ENCODE data around the gene CACNA1C. TPM values are rescaled to one million over a fixed set of nuclear protein-coding genes. Genes with fewer than 3 reads are reported as not detected.

CACNA1C gene
- total RNA-seq, 1 donor from 2014 or later, result 1.6 TPM

DNA sequence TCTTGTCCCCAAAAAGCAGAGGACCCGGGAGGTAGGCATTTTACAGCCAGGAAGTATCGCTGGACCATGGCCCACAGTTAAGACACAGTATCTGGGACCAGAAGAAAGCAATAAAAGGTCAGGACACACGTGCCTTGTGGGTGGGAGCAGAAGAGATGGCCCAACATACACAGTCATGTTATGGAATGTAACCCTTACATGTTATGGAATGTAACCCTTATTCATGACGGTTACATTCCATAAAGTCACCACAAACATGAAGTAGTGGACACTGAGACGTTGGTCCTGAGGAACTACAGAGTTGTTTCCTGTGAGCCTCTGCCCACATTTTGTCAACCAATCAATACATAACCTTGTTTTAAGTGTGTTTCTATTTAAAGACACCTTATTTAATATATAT is 456.4 kb downstream of the CACNA1C start:
- H3K9me3 Mint-ChIP-seq, result no peaks in the 10 kb centered on the region
- no peak overlapping the region for H3K27ac Mint-ChIP-seq (ENCODE audit: unreplicated experiment)
- no peaks in the 10 kb centered on the region for H3K27me3 Mint-ChIP-seq (ENCODE audit: low read depth)
- no peak overlapping the region for H3K4me3 Mint-ChIP-seq
- H3K4me1 Mint-ChIP-seq, result peaks cover 5% of the 10 kb centered on the region
- DNase-seq (ENCODE audit: low read depth, low spot score), result no peak
- TF ChIP-seq, protein P1, sequence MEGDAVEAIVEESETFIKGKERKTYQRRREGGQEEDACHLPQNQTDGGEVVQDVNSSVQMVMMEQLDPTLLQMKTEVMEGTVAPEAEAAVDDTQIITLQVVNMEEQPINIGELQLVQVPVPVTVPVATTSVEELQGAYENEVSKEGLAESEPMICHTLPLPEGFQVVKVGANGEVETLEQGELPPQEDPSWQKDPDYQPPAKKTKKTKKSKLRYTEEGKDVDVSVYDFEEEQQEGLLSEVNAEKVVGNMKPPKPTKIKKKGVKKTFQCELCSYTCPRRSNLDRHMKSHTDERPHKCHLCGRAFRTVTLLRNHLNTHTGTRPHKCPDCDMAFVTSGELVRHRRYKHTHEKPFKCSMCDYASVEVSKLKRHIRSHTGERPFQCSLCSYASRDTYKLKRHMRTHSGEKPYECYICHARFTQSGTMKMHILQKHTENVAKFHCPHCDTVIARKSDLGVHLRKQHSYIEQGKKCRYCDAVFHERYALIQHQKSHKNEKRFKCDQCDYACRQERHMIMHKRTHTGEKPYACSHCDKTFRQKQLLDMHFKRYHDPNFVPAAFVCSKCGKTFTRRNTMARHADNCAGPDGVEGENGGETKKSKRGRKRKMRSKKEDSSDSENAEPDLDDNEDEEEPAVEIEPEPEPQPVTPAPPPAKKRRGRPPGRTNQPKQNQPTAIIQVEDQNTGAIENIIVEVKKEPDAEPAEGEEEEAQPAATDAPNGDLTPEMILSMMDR (conservative IDR thresholded peaks at IDR 0.05), result no peak
- no peaks in the 10 kb centered on the region for H3K36me3 Mint-ChIP-seq (ENCODE audit: low read depth)

DNA sequence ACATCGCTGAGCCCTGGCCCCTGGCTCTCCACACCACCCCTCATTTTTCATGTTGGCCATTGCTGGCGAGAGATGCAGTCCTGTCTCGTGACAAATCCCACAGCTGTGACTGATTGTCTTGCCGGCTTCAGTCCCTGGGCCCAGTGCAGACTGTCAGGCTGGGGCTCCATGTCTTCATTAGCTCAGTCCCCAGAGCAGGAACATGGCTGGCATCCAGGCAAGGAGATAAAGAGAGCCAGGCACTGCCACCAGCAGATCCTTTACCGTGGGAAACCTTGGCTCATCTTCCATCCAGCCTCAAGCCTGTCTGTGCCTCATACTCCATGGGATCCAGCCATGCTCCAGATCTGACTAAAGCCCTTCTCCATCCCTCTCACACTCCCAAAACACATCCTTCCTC is 457.3 kb downstream of the CACNA1C start:
- Mint-ChIP-seq H3K27me3 (ENCODE audit: low read depth) (no peaks in the 10 kb centered on the region), H3K4me3 (no peak overlapping the region), H3K9me3 (no peaks in the 10 kb centered on the region), H3K36me3 (ENCODE audit: low read depth) (no peaks in the 10 kb centered on the region), H3K27ac (ENCODE audit: unreplicated experiment) (no peak overlapping the region), H3K4me1 (peaks cover 5% of the 10 kb centered on the region)
- TF ChIP-seq, protein P1 (conservative IDR thresholded peaks at IDR 0.05), result no peak
- DNase-seq (ENCODE audit: low read depth, low spot score), result no peak

DNA sequence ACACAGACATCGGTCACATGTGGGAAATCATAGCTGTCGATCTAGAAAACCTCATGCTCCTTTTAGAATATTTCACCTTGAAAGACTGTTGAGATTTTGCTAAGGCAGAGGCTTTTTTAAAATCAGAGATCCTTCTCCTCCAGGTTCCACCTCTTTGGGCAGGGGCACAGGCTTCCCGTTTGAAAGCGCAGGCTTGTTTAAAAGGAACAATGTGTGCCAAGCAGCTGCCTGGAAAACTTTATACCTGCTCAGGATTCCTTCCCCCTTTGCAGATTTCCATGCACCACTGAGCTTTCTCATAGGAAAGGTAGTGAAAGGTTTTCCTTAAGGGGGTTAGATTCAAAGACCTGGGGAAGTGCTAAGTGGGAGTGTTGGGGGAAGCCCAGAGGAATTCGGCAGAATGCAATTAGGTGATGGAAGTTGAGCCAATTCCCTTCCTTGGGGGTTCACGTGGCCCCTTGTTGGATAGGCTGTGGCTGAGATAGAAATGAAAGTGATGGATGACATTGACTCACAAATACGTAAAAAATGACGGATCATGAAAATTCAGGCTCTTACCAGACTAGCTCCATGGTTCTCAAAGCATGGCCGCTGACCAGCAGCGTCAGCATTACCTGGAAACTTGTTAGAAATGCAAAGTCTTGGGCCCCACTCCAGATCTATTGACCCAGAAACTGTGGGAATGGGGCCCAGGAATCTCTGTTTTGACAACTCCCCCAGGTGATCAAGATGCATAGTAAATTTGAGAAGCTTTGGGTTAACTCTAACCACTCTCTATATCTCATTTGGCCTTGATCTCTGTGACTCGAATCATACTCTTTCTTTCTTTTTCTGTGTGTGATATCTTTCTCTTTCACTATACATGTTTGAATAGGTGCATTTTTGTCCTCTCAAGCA is 460.6 kb downstream of the CACNA1C start:
- H3K27me3 Mint-ChIP-seq (ENCODE audit: low read depth), result no peaks in the 10 kb centered on the region
- H3K4me1 Mint-ChIP-seq, result no peaks in the 10 kb centered on the region
- peaks cover 3% of the 10 kb centered on the region for H3K36me3 Mint-ChIP-seq (ENCODE audit: low read depth)
- no peaks in the 10 kb centered on the region for H3K9me3 Mint-ChIP-seq
- TF ChIP-seq, protein P1 (conservative IDR thresholded peaks at IDR 0.05), result no peak
- H3K4me3 Mint-ChIP-seq, result no peak overlapping the region
- no peak overlapping the region for H3K27ac Mint-ChIP-seq (ENCODE audit: unreplicated experiment)
- DNase-seq (ENCODE audit: low read depth, low spot score), result no peak

DNA sequence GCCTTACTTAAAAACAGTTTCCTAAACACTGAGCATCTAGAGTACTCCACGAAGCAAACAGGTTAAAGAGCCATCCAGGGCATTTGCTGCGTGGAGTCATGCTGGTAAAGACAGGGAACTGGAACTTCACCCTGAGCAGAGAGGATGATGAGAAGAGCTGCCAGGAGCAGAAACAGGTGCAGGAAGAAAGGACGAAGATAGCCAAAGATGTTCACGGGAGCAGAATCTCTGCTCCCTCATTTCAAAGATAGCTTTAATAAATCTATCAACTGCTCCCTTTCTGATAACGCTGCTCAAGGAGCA is 461.2 kb downstream of the CACNA1C start:
- H3K9me3 Mint-ChIP-seq, result no peaks in the 10 kb centered on the region
- DNase-seq (ENCODE audit: low read depth, low spot score), result no peak
- H3K27ac Mint-ChIP-seq (ENCODE audit: unreplicated experiment), result no peak overlapping the region
- H3K27me3 Mint-ChIP-seq (ENCODE audit: low read depth), result no peaks in the 10 kb centered on the region
- no peak overlapping the region for H3K4me3 Mint-ChIP-seq
- TF ChIP-seq, protein P1 (conservative IDR thresholded peaks at IDR 0.05), result no peak
- H3K36me3 Mint-ChIP-seq (ENCODE audit: low read depth), result peaks cover 3% of the 10 kb centered on the region
- H3K4me1 Mint-ChIP-seq, result no peaks in the 10 kb centered on the region

DNA sequence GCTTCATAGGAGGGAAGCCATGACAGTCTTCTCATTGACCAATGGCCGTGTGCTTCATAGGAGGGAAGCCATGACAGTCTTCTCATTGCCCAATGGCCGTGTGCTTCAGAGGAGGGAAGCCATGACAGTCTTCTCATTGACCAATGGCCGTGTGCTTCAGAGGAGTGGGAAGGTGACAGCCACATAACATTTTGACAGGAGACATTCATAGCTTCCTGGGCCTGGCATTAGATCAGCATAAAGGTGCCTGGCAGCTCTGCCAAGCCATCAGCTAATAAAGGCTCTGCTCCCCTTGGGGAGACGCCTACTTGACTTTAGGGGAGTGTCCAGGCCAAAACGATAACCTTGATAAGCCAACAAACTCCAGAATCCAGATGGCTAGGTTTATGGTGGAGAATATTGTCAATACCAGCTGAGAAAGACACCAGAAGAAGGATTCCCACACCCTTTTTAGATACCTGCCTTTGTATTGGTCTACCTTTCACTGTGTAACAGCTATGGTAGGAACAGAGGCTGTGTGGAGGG is 468.0 kb downstream of the CACNA1C start:
- H3K4me3 Mint-ChIP-seq, result no peak overlapping the region
- TF ChIP-seq, protein P1 (conservative IDR thresholded peaks at IDR 0.05), result no peak
- H3K4me1 Mint-ChIP-seq, result peaks cover 3% of the 10 kb centered on the region
- H3K27ac Mint-ChIP-seq (ENCODE audit: unreplicated experiment), result no peak overlapping the region
- H3K9me3 Mint-ChIP-seq, result no peaks in the 10 kb centered on the region
- H3K27me3 Mint-ChIP-seq (ENCODE audit: low read depth), result no peaks in the 10 kb centered on the region
- DNase-seq (ENCODE audit: low read depth, low spot score), result no peak
- H3K36me3 Mint-ChIP-seq (ENCODE audit: low read depth), result peaks cover 3% of the 10 kb centered on the region
